DOHH2 (cell line): ENCODE data around the gene SSBP2.

Experiments
- H3F3A ChIP-seq: fragments of 200-600 bp; sonication (generic), shearing (Covaris generic); 2 replicates; pipeline ENCODE4 v1.6.0; 2016; ENCODE audit warnings: antibody characterized with exemption, mild to moderate bottlenecking; ENCODE audit not compliant: control insufficient read depth, insufficient read depth
- H3K27ac ChIP-seq: fragments of 200-600 bp; sonication (generic); 2 replicates; pipeline ENCODE4 v1.5.1; 2014; ENCODE audit warnings: low read depth, mild to moderate bottlenecking, low read length, moderate library complexity
- H3K27me3 ChIP-seq: fragments of 200-600 bp; sonication (generic); 2 replicates; pipeline ENCODE4 v1.6.1; 2014; ENCODE audit warnings: mild to moderate bottlenecking, low read length, mixed read lengths; ENCODE audit not compliant: control insufficient read depth
- H3K36me3 ChIP-seq: fragments of 200-600 bp; sonication (generic); 2 replicates; pipeline ENCODE4 v1.6.1; 2014; ENCODE audit warnings: mild to moderate bottlenecking, low read length, moderate library complexity, mixed read lengths; ENCODE audit not compliant: control insufficient read depth
- H3K4me1 ChIP-seq: fragments of 200-600 bp; sonication (generic); 2 replicates; pipeline ENCODE4 v1.6.1; 2014; ENCODE audit warnings: mild to moderate bottlenecking, low read length, mixed read lengths; ENCODE audit not compliant: control insufficient read depth
- H3K4me2 ChIP-seq: fragments of 200-600 bp; sonication (generic); 2 replicates; pipeline ENCODE4 v1.6.0; 2014; ENCODE audit warnings: mild to moderate bottlenecking, low read length, moderate library complexity
- H3K4me3 ChIP-seq: fragments of 200-600 bp; sonication (generic); 2 replicates; pipeline ENCODE4 v1.5.1; 2014; ENCODE audit warnings: mild to moderate bottlenecking, low read length, mixed read lengths
- H3K79me2 ChIP-seq: fragments of 200-600 bp; sonication (generic); 2 replicates; pipeline ENCODE4 v1.6.1; 2014; ENCODE audit warnings: mild to moderate bottlenecking, low read length, mixed read lengths; ENCODE audit not compliant: control insufficient read depth
- H3K9me2 ChIP-seq: fragments of 200-600 bp; sonication (generic); replicated peaks from 2 replicates; pipeline ENCODE4 v1.6.1; 2014; ENCODE audit warnings: mild to moderate bottlenecking, low read length, mixed read lengths; ENCODE audit not compliant: control insufficient read depth
- H3K9me3 ChIP-seq: fragments of 200-600 bp; sonication (generic); 2 replicates; pipeline ENCODE4 v1.6.1; 2014; ENCODE audit warnings: antibody characterized with exemption, low read length, mixed read lengths; ENCODE audit not compliant: control insufficient read depth, insufficient read depth
- H4K20me1 ChIP-seq: fragments of 200-600 bp; sonication (generic); 2 replicates; pipeline ENCODE4 v1.6.0; 2014; ENCODE audit warnings: low read depth, mild to moderate bottlenecking, antibody characterized with exemption, low read length, moderate library complexity; ENCODE audit not compliant: control insufficient read depth, insufficient read depth
- CTCF ChIP-seq: fragments of 200-600 bp; sonication (generic); IDR thresholded peaks from one replicate; pipeline ENCODE4 v1.5.1; 2014; ENCODE audit warnings: antibody characterized with exemption, mild to moderate bottlenecking, low read depth, low read length; ENCODE audit not compliant: poor library complexity, severe bottlenecking
- EZH2phosphoT487 ChIP-seq: fragments of 200-600 bp; sonication (generic); IDR thresholded peaks from 2 replicates; pipeline ENCODE4 v1.6.1; 2017; ENCODE audit warnings: borderline replicate concordance, mild to moderate bottlenecking, antibody characterized with exemption, low read length, moderate library complexity, mixed read lengths

SSBP2 gene

GRCh38 chr5:81740758-81741157 is 10.1 kb downstream of the SSBP2 start:
- Histone ChIP-seq H3K27ac (no peak overlapping the region), H3K27me3 (no peaks in the 10 kb centered on the region), H3K4me2 (no peak overlapping the region), H4K20me1 (peaks cover 19% of the 10 kb centered on the region), H3K36me3 (peaks cover 32% of the 10 kb centered on the region), H3K9me2 (no peaks in the 10 kb centered on the region), H3K4me3 (no peak overlapping the region), H3K79me2 (peaks cover 100% of the 10 kb centered on the region), H3K9me3 (no peaks in the 10 kb centered on the region), H3K4me1 (peaks cover 27% of the 10 kb centered on the region), H3F3A (0 out of 2 replicates have a peak, but pooled peaks cover 2% of the 10 kb centered on the region)
- TF ChIP-seq EZH2phosphoT487 (no peak), CTCF (no peak)

GRCh38 chr5:81739291-81739690 is 11.6 kb downstream of the SSBP2 start:
- H3F3A ChIP-seq, result 0 out of 2 replicates have a peak, but pooled peaks cover 2% of the 10 kb centered on the region
- peaks cover 24% of the 10 kb centered on the region for H3K4me1 ChIP-seq
- peaks cover 26% of the 10 kb centered on the region for H3K36me3 ChIP-seq
- no peak overlapping the region for H3K4me3 ChIP-seq
- TF ChIP-seq CTCF (no peak), EZH2phosphoT487 (no peak)
- H3K27ac ChIP-seq, result no peak overlapping the region
- peaks cover 19% of the 10 kb centered on the region for H4K20me1 ChIP-seq
- no peaks in the 10 kb centered on the region for H3K27me3 ChIP-seq
- H3K4me2 ChIP-seq, result no peak overlapping the region
- no peaks in the 10 kb centered on the region for H3K9me2 ChIP-seq
- peaks cover 100% of the 10 kb centered on the region for H3K79me2 ChIP-seq
- no peaks in the 10 kb centered on the region for H3K9me3 ChIP-seq

DNA sequence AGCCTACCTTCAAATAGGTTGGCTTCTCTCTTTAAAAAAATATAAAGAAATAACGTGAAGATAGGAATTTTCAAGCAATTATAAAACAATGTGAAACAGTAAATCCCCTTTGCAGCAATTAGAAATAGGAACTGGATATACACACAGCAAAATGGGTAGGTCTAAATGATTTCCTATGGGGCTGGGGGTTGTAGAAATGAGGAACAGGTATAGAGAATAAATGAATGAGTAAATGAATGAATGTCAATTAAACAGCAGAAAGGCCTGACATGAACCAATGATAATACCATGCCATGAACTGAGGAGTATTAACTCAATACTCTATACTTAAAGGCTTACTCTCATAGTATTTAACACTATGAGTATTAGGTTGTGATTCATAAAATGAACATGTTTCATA is 21.6 kb downstream of the SSBP2 start:
- Histone ChIP-seq H3K4me1 (peaks cover 44% of the 10 kb centered on the region), H3K36me3 (peaks cover 14% of the 10 kb centered on the region), H3K9me3 (no peaks in the 10 kb centered on the region), H3K79me2 (peaks cover 99% of the 10 kb centered on the region), H3K27me3 (no peaks in the 10 kb centered on the region), H3F3A (peaks cover 3% of the 10 kb centered on the region; the same call in 1 of the 2 replicates), H3K4me2 (no peak overlapping the region), H3K27ac (no peak overlapping the region), H3K9me2 (no peaks in the 10 kb centered on the region), H4K20me1 (peaks cover 11% of the 10 kb centered on the region; the same call in 1 of the 2 replicates), H3K4me3 (no peak overlapping the region)
- TF ChIP-seq EZH2phosphoT487 (no peak), CTCF (no peak)

DNA sequence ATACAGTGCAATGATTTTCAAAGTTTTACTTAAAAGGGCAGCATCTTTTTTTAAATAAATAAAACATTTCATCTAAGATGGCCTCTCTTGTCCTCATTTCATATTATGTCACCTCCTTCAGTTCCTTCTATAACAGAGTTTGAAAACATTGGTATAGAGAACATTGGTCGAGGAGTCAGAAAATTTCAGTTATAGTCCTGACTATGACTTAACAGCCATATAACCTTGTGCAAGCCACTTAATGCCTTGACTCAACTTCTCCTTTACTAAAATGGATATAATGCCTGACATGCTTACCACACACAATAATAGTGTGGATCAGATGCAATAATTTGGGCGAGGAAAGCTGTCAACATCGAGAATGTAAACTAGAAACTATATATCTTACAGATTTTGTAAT is 22.6 kb downstream of the SSBP2 start:
- H4K20me1 ChIP-seq, result peaks cover 15% of the 10 kb centered on the region; the same call in 1 of the 2 replicates
- no peaks in the 10 kb centered on the region for H3K27me3 ChIP-seq
- H3K36me3 ChIP-seq, result peaks cover 14% of the 10 kb centered on the region
- no peak overlapping the region for H3K4me2 ChIP-seq
- H3F3A ChIP-seq, result peaks cover 3% of the 10 kb centered on the region; the same call in 1 of the 2 replicates
- no peaks in the 10 kb centered on the region for H3K9me3 ChIP-seq
- H3K27ac ChIP-seq, result no peak overlapping the region
- no peaks in the 10 kb centered on the region for H3K9me2 ChIP-seq
- H3K4me3 ChIP-seq, result no peak overlapping the region
- H3K4me1 ChIP-seq, result peaks cover 40% of the 10 kb centered on the region
- TF ChIP-seq CTCF (no peak), EZH2phosphoT487 (no peak)
- peaks cover 99% of the 10 kb centered on the region for H3K79me2 ChIP-seq
